ENCODE measurements around the gene CXXC5. TPM values are rescaled to one million over a fixed set of nuclear protein-coding genes. Genes with fewer than 3 reads are reported as not detected.
A peak's percentile ranks its signal among the peaks of the same experiment; 100 is the strongest.

CXXC5 gene
- total RNA-seq, 1 experiment from 2014 or later, result 96.8 TPM

DNA sequence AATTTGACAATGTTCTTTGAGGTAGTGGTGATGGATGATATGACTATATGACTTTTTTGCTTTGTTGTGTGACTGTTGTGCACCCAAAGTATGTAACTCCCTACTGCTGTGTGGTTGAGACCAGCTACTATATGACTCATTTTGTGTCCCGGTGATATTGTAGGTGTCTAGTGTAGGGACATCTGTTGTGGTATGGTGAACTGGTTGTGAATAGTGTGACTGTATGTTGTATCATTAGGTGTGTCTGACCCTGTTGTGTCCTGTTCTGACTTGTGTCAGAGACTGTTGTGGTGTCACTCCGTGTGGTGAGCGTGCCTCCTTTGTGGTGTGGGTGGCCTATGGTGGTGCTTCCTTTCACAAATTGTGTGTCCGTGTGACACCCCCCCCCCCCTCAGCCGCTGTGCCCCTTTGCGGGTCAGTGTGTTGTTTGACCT lies 11.2 kb upstream of the CXXC5 start:
- in situ Hi-C loops (cut with HindIII; ENCODE audit: low pct_unique_long_range_greater_than_20kb, low sequenced_read_pairs), result no loop called here
- peak; percentile 44 for DNase-seq (ENCODE audit: low read depth)

GRCh38 chr5:139637438-139638089 lies 10.6 kb upstream of the CXXC5 start:
- peak; percentile 73 for DNase-seq (ENCODE audit: low read depth)

GRCh38 chr5:139638090-139638735 lies 9.9 kb upstream of the CXXC5 start:
- in situ Hi-C loops (cut with HindIII; ENCODE audit: low pct_unique_long_range_greater_than_20kb, low sequenced_read_pairs), result no loop called here
- DNase-seq (ENCODE audit: low read depth), result peak; percentile 85

More at GRCh38 chr5:139637438-139638089, 10.6 kb upstream of the CXXC5 start:
- in situ Hi-C loops (cut with HindIII; ENCODE audit: low pct_unique_long_range_greater_than_20kb, low sequenced_read_pairs), result no loop called here

- no peak for DNase-seq (ENCODE audit: low read depth)
- in situ Hi-C loops (cut with HindIII; ENCODE audit: low pct_unique_long_range_greater_than_20kb, low sequenced_read_pairs), result no loop called here
Observed at GRCh38 chr5:139638736-139639618, 9.2 kb upstream of the CXXC5 start.

GRCh38 chr5:139639619-139640380 lies 8.3 kb upstream of the CXXC5 start:
- in situ Hi-C loops (cut with HindIII; ENCODE audit: low pct_unique_long_range_greater_than_20kb, low sequenced_read_pairs), result no loop called here

DNA sequence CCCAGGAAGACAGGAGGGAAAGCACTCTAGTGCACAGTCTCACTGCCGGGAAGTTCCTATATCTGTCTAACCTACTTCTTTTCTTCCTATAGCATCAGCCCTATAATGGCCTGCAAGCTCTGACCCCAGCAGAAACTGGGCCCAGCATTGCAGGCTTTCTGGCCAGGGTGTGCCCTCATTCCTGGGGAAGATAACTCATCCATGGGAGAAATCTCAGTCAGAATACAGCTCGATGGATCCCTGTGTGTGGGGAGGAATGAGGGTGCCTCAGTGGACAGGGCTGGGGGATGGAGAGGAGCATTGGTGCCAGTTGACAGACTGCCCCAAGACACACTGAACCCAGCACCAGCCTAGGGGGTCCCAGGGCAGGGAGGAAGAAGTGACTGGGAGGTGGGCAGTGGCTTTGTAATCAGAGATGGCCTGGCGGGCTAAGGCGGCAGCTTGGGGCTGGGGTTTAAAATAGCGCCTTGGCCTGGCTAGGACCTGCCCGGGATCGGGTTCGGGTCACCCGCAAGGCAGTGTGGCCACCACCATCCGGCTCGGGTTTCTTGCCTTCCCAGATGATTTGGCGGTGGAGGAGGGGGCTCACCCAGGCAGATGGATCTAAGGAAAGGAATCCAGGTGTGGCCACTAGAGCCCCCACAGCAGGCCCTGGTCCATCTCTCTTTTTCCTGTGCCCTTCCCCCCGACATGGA lies 7.6 kb upstream of the CXXC5 start:
- in situ Hi-C loops (cut with HindIII; ENCODE audit: low pct_unique_long_range_greater_than_20kb, low sequenced_read_pairs), result no loop called here
- DNase-seq (ENCODE audit: low read depth), result no peak

More at GRCh38 chr5:139639619-139640380, 8.3 kb upstream of the CXXC5 start:
- peak; percentile 52 for DNase-seq (ENCODE audit: low read depth)

- DNase-seq (ENCODE audit: low read depth), result no peak
- in situ Hi-C loops (cut with HindIII; ENCODE audit: low pct_unique_long_range_greater_than_20kb, low sequenced_read_pairs), result no loop called here
Observed at GRCh38 chr5:139641116-139642080, 6.8 kb upstream of the CXXC5 start.

DNA sequence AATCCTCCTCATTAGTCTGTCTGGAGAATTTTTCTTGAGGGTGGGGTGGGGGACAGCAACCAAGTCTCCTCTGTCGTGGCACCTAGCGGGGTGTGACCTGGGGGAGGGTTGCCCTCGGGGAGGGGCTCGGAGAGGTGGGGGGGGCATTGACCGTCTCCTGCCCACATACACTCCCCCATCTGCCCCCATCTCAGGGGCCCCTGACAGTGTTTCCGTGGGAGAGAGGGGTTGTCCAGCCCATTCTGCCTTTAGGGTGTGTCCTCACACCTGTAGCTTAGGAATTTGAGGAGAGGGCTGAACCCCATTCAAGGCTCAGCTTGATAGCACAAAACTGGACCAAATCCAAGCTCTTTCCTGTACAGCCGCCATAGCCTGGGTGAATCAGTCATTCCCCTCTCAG lies 5.9 kb upstream of the CXXC5 start:
- in situ Hi-C loops (cut with HindIII; ENCODE audit: low pct_unique_long_range_greater_than_20kb, low sequenced_read_pairs), result no loop called here
- DNase-seq (ENCODE audit: low read depth), result no peak

GRCh38 chr5:139642891-139643871 lies 5.0 kb upstream of the CXXC5 start:
- peak; percentile 77 for DNase-seq (ENCODE audit: low read depth)
- in situ Hi-C loops (cut with HindIII; ENCODE audit: low pct_unique_long_range_greater_than_20kb, low sequenced_read_pairs), result no loop called here

DNA sequence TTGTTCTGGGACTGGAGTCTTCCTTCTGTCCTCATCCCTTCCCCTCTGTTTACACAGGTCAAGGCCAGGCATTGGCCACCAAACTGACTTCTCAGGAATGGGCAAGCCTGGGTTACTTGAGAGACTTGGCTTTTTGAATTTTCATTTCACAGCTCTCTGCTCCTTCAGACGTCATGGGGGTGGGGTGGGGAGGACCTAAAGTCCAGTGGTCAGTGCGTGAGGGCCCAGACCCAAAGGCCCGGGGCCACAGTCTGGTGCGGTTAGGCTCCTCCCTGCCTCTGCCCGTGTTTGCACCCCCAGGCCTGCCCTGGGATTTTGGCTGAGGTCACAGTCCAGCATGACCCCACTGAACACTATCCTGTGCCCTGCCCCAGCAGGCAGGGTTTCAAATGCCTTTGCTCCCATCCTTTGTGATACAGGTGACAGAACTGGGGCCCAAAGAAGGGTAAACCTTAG lies 4.1 kb upstream of the CXXC5 start:
- in situ Hi-C loops (cut with HindIII; ENCODE audit: low pct_unique_long_range_greater_than_20kb, low sequenced_read_pairs), result no loop called here
- no peak for DNase-seq (ENCODE audit: low read depth)

DNA sequence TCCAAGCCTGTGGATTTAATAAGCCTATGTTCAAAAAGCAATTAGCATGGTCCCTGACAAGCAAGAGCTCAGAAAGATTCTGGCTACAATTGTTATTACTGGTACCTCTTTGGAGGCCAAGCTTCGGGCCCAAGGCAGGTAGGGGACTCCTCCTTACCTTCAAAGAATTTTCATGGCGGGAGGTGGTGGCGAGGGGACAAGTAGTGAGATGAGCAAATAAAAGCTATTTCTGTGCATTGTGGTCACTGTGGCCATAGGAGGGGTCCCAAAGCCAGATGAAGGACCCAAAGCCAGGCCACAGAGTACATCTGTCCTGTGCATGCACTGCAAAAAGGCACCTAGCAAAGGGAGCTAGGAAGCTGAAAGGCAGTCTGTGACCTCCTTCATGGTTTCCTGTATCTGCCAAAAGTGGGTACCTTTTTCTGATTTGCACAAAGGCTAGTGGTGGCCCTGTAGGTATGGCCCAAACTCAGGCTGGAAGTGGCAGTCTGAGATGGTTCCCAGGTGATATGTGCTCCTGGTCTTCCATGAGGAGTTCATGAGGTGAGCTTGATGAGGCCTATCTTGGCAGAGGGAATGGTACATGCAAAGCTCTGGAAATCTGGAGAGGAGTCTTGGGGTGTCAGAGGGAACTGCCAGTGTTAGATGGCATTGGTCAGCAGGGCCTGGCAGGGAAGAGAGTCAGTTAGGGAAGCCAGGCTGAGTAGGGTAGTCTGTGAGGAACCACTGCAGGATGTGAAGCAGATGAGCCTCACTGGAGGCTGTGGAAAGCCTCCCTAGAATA lies 3.3 kb upstream of the CXXC5 start:
- in situ Hi-C loops (cut with HindIII; ENCODE audit: low pct_unique_long_range_greater_than_20kb, low sequenced_read_pairs), result no loop called here
- no peak for DNase-seq (ENCODE audit: low read depth)

- DNase-seq (ENCODE audit: low read depth), result no peak
- in situ Hi-C loops (cut with HindIII; ENCODE audit: low pct_unique_long_range_greater_than_20kb, low sequenced_read_pairs), result no loop called here
Observed at GRCh38 chr5:139645430-139645871, 2.7 kb upstream of the CXXC5 start.

GRCh38 chr5:139646111-139646510 lies 2.0 kb upstream of the CXXC5 start:
- no peak for DNase-seq (ENCODE audit: low read depth)
- in situ Hi-C loops (cut with HindIII; ENCODE audit: low pct_unique_long_range_greater_than_20kb, low sequenced_read_pairs), result no loop called here

- DNase-seq (ENCODE audit: low read depth), result no peak
- in situ Hi-C loops (cut with HindIII; ENCODE audit: low pct_unique_long_range_greater_than_20kb, low sequenced_read_pairs), result no loop called here
Observed at GRCh38 chr5:139646912-139647505, 1.1 kb upstream of the CXXC5 start.

All from Caki2 (cell line).